GM18520 (cell line): ENCODE measurements around the gene CDON.

Source experiments
- ATAC-seq: cut with Tn5 transposase; IDR thresholded peaks from one replicate; pipeline ENCODE4 v1.9.1; 2021; ENCODE audit not compliant: unreplicated experiment

Gene CDON

GRCh38 chr11:126082251-126083109 is 19.8 kb upstream of the CDON start:
- no peak for ATAC-seq

- ATAC-seq: no peak
These were observed 19.2 kb upstream of the CDON start for GRCh38 chr11:126081915-126082250.

- no peak for ATAC-seq
These were observed 17.7 kb upstream of the CDON start for GRCh38 chr11:126080161-126080941.

GRCh38 chr11:126079621-126080124 is 17.0 kb upstream of the CDON start:
- no peak for ATAC-seq

- no peak for ATAC-seq
These were observed 14.0 kb upstream of the CDON start for GRCh38 chr11:126076641-126077040.

- no peak for ATAC-seq
These were observed 10.3 kb upstream of the CDON start for GRCh38 chr11:126072801-126073594.

- ATAC-seq: no peak
These were observed 9.6 kb upstream of the CDON start for GRCh38 chr11:126072141-126072741.

GRCh38 chr11:126063507-126063852 is 814 bp upstream of the CDON start:
- ATAC-seq: no peak

GRCh38 chr11:126061707-126062678 is 673 bp downstream of the CDON start:
- no peak for ATAC-seq

GRCh38 chr11:126060757-126061171 is 1.9 kb downstream of the CDON start:
- no peak for ATAC-seq

- ATAC-seq: no peak
These were observed 3.4 kb downstream of the CDON start for GRCh38 chr11:126059238-126059781.

GRCh38 chr11:126058105-126058874 is 4.4 kb downstream of the CDON start:
- no peak for ATAC-seq

- ATAC-seq: no peak
These were observed 7.8 kb downstream of the CDON start for GRCh38 chr11:126054882-126055281.

GRCh38 chr11:126054408-126054807 is 8.3 kb downstream of the CDON start:
- ATAC-seq: no peak

- no peak for ATAC-seq
These were observed 9.0 kb downstream of the CDON start for GRCh38 chr11:126053415-126054286.

GRCh38 chr11:126051117-126051516 is 11.5 kb downstream of the CDON start:
- ATAC-seq: no peak

- ATAC-seq: no peak
These were observed 13.5 kb downstream of the CDON start for GRCh38 chr11:126049159-126049558.

- ATAC-seq: no peak
These were observed 14.5 kb downstream of the CDON start for GRCh38 chr11:126048197-126048596.
